ENCODE data around the gene REXO1.

DNA sequence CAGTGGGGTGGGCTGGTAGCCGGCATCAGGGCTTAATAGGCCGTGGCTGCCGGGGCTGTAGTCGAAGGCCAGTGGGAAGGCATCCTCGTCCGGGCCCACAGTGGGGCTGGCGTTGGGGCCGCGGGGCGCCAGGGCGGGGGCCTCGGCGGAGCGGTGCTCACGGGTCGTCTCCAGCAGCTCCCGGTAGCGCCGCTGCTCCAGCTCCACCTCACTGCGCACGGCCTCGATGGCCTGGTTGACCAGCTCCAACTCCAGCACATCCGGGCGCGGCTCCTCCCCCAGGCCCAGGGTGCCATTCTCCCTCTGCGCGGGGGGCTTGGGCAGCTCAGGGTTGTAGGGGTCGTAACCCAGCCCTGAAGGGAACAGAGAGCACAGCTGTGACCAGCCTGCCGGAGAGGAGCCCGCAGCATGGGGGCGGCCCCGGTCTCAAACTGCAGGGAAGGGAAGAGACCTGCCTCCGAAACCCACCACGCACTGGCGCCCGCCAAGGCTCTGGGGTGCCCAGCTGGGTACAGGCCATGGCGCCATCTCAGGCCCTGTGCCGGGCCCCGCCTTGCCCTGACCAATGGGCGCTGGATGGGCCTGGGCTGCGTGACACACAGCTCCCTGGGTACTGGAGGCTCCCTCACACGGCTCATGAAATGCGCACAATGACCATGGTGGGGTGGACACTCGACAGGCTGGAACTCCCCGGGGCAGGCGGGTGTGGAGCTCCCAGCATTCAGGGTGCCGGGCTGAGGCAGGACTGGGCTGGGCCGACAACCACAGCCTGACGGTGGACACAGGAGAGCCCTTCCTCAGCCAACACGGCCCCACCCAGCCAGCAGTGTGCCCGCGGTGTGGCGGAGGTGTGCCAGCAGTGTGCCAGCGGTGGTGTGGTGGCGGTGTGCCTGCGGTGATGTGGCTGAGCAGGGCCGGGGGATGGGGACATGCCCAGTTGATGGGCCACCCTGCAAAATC, 19.7 kb downstream of the REXO1 start:
- TF ChIP-seq POLR2AphosphoS5 (IDR thresholded peaks at IDR 0.05) (no peak), CTCF (IDR thresholded peaks at IDR 0.05) (no peak)
